ENCODE results near the gene RPL22.

RPL22 gene

DNA sequence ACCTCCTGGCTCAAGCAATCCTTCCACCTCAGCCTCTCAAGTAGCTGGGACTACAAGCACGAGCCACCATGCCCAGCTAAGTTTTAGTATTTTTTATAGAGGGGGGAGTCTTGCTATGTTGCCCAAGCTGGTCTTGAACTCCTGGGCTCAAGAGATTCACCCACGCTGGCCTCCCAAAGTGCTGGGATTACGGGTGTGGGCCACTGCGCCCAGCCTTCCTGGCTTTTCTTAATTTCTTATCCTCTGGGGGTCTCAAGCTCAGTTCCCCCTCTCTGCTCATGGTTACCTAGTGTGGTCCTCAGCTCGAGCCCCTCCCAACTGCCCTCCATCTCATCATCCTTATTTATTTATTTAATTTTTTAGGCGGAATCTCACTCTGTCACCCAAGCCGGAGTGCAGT, 2.9 kb upstream of the RPL22 start:
- Histone ChIP-seq H3K4me3 (ENCODE audit: insufficient read depth, low read depth, low read length, poor library complexity, severe bottlenecking) (no peak overlapping the region), H3K4me1 (ENCODE audit: control insufficient read depth, insufficient read depth, low read length, poor library complexity, severe bottlenecking) (peaks cover 40% of the 10 kb centered on the region), H3K27me3 (replicated peaks; ENCODE audit: control insufficient read depth, insufficient read depth, low read length, poor library complexity, severe bottlenecking) (peaks cover 4% of the 10 kb centered on the region), H3K9me3 (ENCODE audit: control insufficient read depth, low read length) (no peaks in the 10 kb centered on the region), H3K27ac (ENCODE audit: insufficient read depth, low read length, poor library complexity, severe bottlenecking) (no peak overlapping the region), H3K36me3 (ENCODE audit: control insufficient read depth, insufficient read depth, low read length) (no peaks in the 10 kb centered on the region)
- no peak for DNase-seq

DNA sequence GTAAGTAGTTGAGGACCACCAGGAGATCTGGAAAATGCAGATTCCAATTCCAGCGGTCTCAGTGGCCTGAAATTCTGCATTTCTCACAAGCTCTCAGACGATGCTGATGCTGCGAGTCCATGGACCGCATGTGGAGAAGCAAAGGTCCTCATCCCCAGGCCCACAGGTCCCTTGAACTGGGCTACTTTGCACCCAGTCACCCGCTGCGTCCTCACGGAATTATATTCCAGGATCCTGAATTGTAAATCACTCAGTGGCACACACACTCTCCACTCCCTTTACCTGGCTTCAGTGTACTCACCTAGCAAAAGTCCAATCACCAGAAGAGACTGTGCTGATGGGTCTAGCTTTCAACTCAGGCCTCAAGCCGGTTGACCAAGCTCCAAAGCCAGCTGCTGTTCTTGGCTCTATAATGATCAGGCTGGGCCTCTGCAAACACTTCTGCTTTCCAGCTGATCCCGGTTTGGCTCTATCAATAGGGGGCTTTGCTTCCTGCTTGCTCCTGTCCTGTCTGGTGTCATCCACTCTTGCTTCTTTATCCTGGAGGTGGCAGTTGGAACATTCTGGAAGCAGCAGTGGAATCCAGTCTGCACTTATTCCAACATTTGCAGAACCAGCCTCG, 904 bp upstream of the RPL22 start:
- H3K27ac ChIP-seq (ENCODE audit: insufficient read depth, low read length, poor library complexity, severe bottlenecking) = peak overlapping the region; percentile 82
- DNase-seq = no peak
- no peaks in the 10 kb centered on the region for H3K9me3 ChIP-seq (ENCODE audit: control insufficient read depth, low read length)
- no peaks in the 10 kb centered on the region for H3K27me3 ChIP-seq (replicated peaks; ENCODE audit: control insufficient read depth, insufficient read depth, low read length, poor library complexity, severe bottlenecking)
- H3K4me3 ChIP-seq (ENCODE audit: insufficient read depth, low read depth, low read length, poor library complexity, severe bottlenecking) = peak overlapping the region; percentile 99
- peaks cover 27% of the 10 kb centered on the region for H3K4me1 ChIP-seq (ENCODE audit: control insufficient read depth, insufficient read depth, low read length, poor library complexity, severe bottlenecking)
- peaks cover 11% of the 10 kb centered on the region for H3K36me3 ChIP-seq (ENCODE audit: control insufficient read depth, insufficient read depth, low read length)

DNA sequence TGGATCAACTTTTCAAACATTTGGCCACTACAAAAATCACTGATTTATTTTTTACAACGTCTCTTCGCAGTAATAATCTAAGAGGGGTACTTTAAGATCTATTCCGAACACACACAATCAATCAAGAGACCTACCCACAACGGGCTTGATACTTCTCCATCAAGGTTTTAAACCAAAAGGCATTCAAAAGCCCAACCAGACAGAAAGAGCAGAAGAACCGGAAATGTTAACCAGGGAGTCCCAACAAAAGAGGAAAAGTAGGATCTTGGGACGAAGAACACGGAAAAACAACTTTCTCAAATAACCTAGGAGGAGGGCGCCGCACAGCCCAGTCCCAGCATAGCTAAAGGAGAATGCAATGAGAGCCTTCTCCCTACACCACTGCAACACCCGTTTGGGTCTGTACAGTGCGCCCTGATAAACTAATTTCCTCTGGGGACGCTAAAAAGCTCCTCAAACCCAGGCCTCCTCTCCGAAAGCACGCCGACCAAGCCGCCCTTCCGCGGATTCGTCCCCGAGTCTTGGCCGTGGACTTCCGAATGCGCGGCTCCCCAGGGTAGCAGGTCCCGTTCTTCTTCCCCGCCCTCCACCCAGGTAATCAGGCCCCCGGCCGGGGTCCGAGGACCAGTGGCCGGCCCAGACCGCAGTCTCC, 623 bp downstream of the RPL22 start:
- peaks cover 19% of the 10 kb centered on the region for H3K36me3 ChIP-seq (ENCODE audit: control insufficient read depth, insufficient read depth, low read length)
- no peak for DNase-seq
- peaks cover 29% of the 10 kb centered on the region for H3K4me1 ChIP-seq (ENCODE audit: control insufficient read depth, insufficient read depth, low read length, poor library complexity, severe bottlenecking)
- H3K9me3 ChIP-seq (ENCODE audit: control insufficient read depth, low read length) = no peaks in the 10 kb centered on the region
- H3K27me3 ChIP-seq (replicated peaks; ENCODE audit: control insufficient read depth, insufficient read depth, low read length, poor library complexity, severe bottlenecking) = no peaks in the 10 kb centered on the region
- H3K27ac ChIP-seq (ENCODE audit: insufficient read depth, low read length, poor library complexity, severe bottlenecking) = peak overlapping the region; percentile 82
- H3K4me3 ChIP-seq (ENCODE audit: insufficient read depth, low read depth, low read length, poor library complexity, severe bottlenecking) = peak overlapping the region; percentile 99

DNA sequence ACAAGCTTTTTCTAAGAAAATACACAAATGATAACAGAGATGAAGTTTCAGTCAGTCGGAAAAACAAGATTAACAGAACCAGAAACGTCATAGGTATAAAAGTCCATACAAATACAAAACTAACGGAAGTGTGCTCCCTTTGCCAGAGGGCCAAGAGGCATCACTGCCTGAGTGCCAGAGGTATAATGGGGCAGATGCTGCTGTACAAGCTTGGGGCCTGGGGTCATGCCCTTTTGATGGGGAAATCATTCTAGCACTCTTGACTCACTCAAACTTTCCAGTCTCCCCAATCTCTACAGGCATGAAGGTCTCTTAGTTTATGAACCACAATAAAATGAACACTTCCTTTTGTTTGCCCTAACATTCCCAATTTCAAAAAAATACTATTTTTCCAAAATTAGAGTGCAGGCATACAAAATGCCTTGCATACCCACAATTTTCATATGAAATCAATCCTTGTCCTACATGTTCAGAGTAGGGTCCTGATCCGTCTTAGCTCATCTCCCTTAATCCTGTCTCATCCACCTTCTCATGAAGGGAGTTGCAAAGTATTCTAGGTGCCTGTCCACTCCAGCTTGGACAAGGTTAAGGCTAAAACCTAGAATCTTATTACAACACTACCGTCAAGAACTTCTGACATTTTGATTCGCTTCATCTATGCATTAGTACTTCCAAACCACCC, 1.5 kb downstream of the RPL22 start:
- Histone ChIP-seq H3K36me3 (ENCODE audit: control insufficient read depth, insufficient read depth, low read length) (peaks cover 28% of the 10 kb centered on the region), H3K27ac (ENCODE audit: insufficient read depth, low read length, poor library complexity, severe bottlenecking) (peak overlapping the region; percentile 82)

DNA sequence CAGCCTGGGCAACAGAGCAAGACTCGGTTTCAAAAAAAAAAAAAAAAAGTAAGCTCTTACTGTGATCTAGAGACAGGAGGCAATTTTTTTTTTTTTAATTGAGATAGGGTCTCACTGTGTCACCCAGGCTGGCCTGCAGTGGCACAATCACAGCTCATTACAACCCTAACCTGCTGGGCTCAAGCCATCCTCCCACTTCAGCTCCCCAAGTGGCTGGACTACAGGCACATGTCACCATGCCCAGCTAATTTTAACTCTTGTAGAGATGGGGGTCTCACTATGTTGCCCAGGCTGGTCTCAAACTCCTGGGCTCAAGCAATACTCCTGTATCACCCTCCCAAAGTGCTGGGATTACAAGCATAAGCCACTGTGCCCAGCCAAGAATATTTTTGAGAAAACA, 7.4 kb downstream of the RPL22 start:
- Histone ChIP-seq H3K9me3 (ENCODE audit: control insufficient read depth, low read length) (no peaks in the 10 kb centered on the region), H3K36me3 (ENCODE audit: control insufficient read depth, insufficient read depth, low read length) (peaks cover 68% of the 10 kb centered on the region), H3K27ac (ENCODE audit: insufficient read depth, low read length, poor library complexity, severe bottlenecking) (no peak overlapping the region), H3K4me3 (ENCODE audit: insufficient read depth, low read depth, low read length, poor library complexity, severe bottlenecking) (no peak overlapping the region), H3K4me1 (ENCODE audit: control insufficient read depth, insufficient read depth, low read length, poor library complexity, severe bottlenecking) (peaks cover 5% of the 10 kb centered on the region), H3K27me3 (replicated peaks; ENCODE audit: control insufficient read depth, insufficient read depth, low read length, poor library complexity, severe bottlenecking) (no peaks in the 10 kb centered on the region)
- DNase-seq = no peak

More for the DNA sequence above, 1.5 kb downstream of the RPL22 start:
- Histone ChIP-seq H3K4me1 (ENCODE audit: control insufficient read depth, insufficient read depth, low read length, poor library complexity, severe bottlenecking) (peaks cover 29% of the 10 kb centered on the region), H3K9me3 (ENCODE audit: control insufficient read depth, low read length) (no peaks in the 10 kb centered on the region), H3K27me3 (replicated peaks; ENCODE audit: control insufficient read depth, insufficient read depth, low read length, poor library complexity, severe bottlenecking) (no peaks in the 10 kb centered on the region), H3K4me3 (ENCODE audit: insufficient read depth, low read depth, low read length, poor library complexity, severe bottlenecking) (peak overlapping the region; percentile 99)
- DNase-seq = no peak

DNA sequence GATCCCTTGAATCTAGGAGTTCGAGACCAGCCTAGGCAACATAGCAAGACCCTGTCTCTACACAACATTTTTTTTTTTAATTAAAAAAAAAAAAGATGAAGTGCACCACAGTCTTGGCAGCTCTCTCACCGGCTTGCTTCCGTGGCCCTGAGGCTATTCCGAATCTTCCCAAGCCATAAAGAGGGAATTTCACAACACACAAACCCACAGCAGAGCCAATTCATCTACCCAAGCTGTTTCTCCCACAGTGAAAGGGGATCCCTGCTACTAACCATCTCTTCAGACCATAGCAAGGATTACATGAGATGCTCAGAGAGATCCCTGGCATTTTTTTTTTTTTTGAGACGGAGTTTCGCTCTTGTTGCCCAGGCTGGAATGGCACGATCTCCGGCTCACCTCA, 10.9 kb downstream of the RPL22 start:
- no peak for DNase-seq
- Histone ChIP-seq H3K4me3 (ENCODE audit: insufficient read depth, low read depth, low read length, poor library complexity, severe bottlenecking) (no peak overlapping the region), H3K36me3 (ENCODE audit: control insufficient read depth, insufficient read depth, low read length) (peaks cover 46% of the 10 kb centered on the region), H3K27ac (ENCODE audit: insufficient read depth, low read length, poor library complexity, severe bottlenecking) (no peak overlapping the region), H3K4me1 (ENCODE audit: control insufficient read depth, insufficient read depth, low read length, poor library complexity, severe bottlenecking) (no peaks in the 10 kb centered on the region), H3K9me3 (ENCODE audit: control insufficient read depth, low read length) (no peaks in the 10 kb centered on the region), H3K27me3 (replicated peaks; ENCODE audit: control insufficient read depth, insufficient read depth, low read length, poor library complexity, severe bottlenecking) (no peaks in the 10 kb centered on the region)

DNA sequence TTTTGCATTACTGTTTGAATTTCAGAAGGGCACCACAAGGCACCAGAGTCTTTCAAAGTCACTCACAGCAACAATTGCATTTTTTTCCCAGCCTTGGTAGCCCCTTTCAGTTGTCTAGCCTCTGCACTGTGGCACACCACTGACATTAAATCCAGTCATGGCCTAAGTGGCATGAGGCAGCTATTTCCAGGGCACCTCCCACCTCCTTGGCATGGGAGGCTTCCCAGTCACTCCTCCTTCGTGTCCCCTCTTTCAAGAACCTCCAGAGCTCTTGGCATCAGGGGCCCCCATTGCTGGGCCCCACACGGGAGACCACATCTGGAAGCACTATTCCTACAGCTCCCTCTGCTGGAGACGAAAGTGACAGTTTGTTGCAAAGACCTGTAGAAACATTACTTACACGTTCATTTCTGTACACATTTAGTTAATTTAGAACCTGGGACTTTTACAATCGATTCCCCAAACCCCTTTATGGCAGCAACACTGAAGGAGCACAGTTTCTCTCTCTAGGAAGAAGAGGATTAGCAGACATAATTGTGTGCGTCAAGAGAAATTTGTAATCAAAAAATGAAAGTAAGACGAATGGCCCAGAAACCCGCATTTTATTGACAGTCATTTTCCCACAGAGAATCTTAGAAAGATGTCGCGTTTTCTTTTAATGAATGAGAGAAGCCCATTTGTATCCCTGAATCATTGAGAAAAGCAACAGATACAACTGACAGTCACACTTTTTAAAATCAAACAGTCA, 13.6 kb downstream of the RPL22 start:
- no peak overlapping the region for H3K4me3 ChIP-seq (ENCODE audit: insufficient read depth, low read depth, low read length, poor library complexity, severe bottlenecking)
- no peak overlapping the region for H3K27ac ChIP-seq (ENCODE audit: insufficient read depth, low read length, poor library complexity, severe bottlenecking)
- peaks cover 30% of the 10 kb centered on the region for H3K36me3 ChIP-seq (ENCODE audit: control insufficient read depth, insufficient read depth, low read length)
- H3K9me3 ChIP-seq (ENCODE audit: control insufficient read depth, low read length) = no peaks in the 10 kb centered on the region
- H3K4me1 ChIP-seq (ENCODE audit: control insufficient read depth, insufficient read depth, low read length, poor library complexity, severe bottlenecking) = peaks cover 5% of the 10 kb centered on the region
- no peak for DNase-seq
- peaks cover 3% of the 10 kb centered on the region for H3K27me3 ChIP-seq (replicated peaks; ENCODE audit: control insufficient read depth, insufficient read depth, low read length, poor library complexity, severe bottlenecking)

DNA sequence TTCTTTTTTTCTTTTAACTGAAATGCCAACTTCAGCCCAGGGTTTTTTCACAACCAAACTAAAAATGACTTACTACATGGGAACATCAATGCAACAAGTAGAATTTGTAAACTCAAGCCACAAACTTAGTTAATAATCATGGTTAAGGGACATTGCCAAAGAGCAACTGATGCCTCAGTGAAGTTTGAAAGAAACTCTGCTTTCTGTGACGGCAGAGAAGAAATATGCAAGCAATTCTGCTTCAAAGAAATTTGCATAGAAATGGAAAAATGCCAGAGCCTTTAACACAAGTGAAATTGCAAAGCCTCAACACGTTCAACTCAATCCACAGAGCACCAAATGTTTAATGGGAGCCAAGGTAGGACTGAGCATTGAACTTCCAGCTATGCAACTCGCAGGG, 14.2 kb downstream of the RPL22 start:
- Histone ChIP-seq H3K36me3 (ENCODE audit: control insufficient read depth, insufficient read depth, low read length) (peaks cover 23% of the 10 kb centered on the region), H3K4me3 (ENCODE audit: insufficient read depth, low read depth, low read length, poor library complexity, severe bottlenecking) (no peak overlapping the region), H3K27ac (ENCODE audit: insufficient read depth, low read length, poor library complexity, severe bottlenecking) (no peak overlapping the region), H3K27me3 (replicated peaks; ENCODE audit: control insufficient read depth, insufficient read depth, low read length, poor library complexity, severe bottlenecking) (peaks cover 9% of the 10 kb centered on the region), H3K9me3 (ENCODE audit: control insufficient read depth, low read length) (no peaks in the 10 kb centered on the region), H3K4me1 (ENCODE audit: control insufficient read depth, insufficient read depth, low read length, poor library complexity, severe bottlenecking) (peaks cover 8% of the 10 kb centered on the region)
- DNase-seq = no peak

DNA sequence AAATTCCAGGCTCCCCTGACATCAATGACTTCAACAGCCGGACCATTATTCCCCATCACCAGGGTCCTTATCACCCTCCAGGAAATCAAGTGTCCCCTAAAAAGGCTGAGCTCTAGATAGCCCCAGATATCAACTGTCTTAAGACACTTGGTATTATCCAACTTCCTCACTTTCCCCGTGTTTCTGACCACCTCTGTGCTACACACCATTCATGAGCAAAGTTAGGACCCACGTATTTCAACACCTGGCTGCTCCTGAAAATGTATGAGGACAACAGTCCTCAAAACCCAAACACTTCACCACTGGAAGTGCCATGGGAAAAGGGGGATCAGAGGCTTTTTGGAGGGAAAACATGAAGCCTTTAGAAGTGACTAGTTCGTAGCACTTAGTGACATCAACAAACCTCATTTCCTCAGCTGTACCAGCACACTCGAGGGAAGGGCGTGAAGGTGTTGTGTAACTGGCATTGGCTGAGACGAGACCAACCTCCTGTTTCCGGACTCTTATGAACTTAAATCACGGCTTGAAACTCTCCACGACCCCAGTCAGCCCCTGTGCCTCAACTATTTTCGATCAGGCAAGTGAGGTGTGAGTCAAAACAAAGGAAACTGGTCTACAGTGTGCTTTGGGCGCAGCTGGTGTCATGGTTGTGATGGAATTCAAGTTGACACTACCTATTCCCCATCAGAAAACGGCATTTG, 15.2 kb downstream of the RPL22 start:
- peaks cover 8% of the 10 kb centered on the region for H3K4me1 ChIP-seq (ENCODE audit: control insufficient read depth, insufficient read depth, low read length, poor library complexity, severe bottlenecking)
- H3K27ac ChIP-seq (ENCODE audit: insufficient read depth, low read length, poor library complexity, severe bottlenecking) = no peak overlapping the region
- H3K4me3 ChIP-seq (ENCODE audit: insufficient read depth, low read depth, low read length, poor library complexity, severe bottlenecking) = no peak overlapping the region
- peaks cover 10% of the 10 kb centered on the region for H3K27me3 ChIP-seq (replicated peaks; ENCODE audit: control insufficient read depth, insufficient read depth, low read length, poor library complexity, severe bottlenecking)
- no peak for DNase-seq
- no peaks in the 10 kb centered on the region for H3K9me3 ChIP-seq (ENCODE audit: control insufficient read depth, low read length)
- peaks cover 16% of the 10 kb centered on the region for H3K36me3 ChIP-seq (ENCODE audit: control insufficient read depth, insufficient read depth, low read length)
